Stimulated activated CD4-positive, alpha-beta T cell treated with anti-CD3 and anti-CD28 coated beads, Interleukin-2, amount 100 ng/mL, for 4 hours (primary cell): ENCODE measurements around the gene MTA1.

Experiments used
- DNase-seq: peaks from one replicate; pipeline ENCODE4 v3.0.0-alpha.2; 2020; ENCODE audit warnings: low read depth

MTA1 gene

GRCh38 chr14:105465209-105466031 is 45.8 kb downstream of the MTA1 start:
- DNase-seq: no peak

- DNase-seq: no peak
Measured at GRCh38 chr14:105466531-105467248, 47.1 kb downstream of the MTA1 start.

- no peak for DNase-seq
Measured at GRCh38 chr14:105467249-105467941, 47.8 kb downstream of the MTA1 start.

- no peak for DNase-seq
Measured at GRCh38 chr14:105467942-105468471, 48.4 kb downstream of the MTA1 start.

GRCh38 chr14:105468621-105469241 is 49.1 kb downstream of the MTA1 start:
- DNase-seq: no peak

GRCh38 chr14:105469456-105470349 is 50.1 kb downstream of the MTA1 start:
- no peak for DNase-seq

- DNase-seq: no peak
Measured at GRCh38 chr14:105470350-105471296, 51.0 kb downstream of the MTA1 start.

- DNase-seq: no peak
Measured at GRCh38 chr14:105471297-105471821, 51.7 kb downstream of the MTA1 start.

- DNase-seq: no peak
Measured at GRCh38 chr14:105471823-105472485, 52.3 kb downstream of the MTA1 start.

GRCh38 chr14:105472486-105472991 is 52.9 kb downstream of the MTA1 start:
- no peak for DNase-seq

GRCh38 chr14:105473033-105473676 is 53.5 kb downstream of the MTA1 start:
- DNase-seq: no peak

- peak; percentile 58 for DNase-seq
Measured at GRCh38 chr14:105473677-105474482, 54.3 kb downstream of the MTA1 start.

- DNase-seq: no peak
Measured at GRCh38 chr14:105474483-105475268, 55.0 kb downstream of the MTA1 start, which contains the start of gene CRIP2. TSS of gene CRIP2 (plus strand) at chr14:105474821. CDS start at chr14:105474863, 42 bp downstream.

- DNase-seq: no peak
Measured at GRCh38 chr14:105475269-105476096, 55.9 kb downstream of the MTA1 start.

GRCh38 chr14:105476097-105476830 is 56.6 kb downstream of the MTA1 start:
- no peak for DNase-seq
